GM18511 (cell line): ENCODE measurements around the gene QSER1.
A peak's percentile ranks its signal among the peaks of the same experiment; 100 is the strongest.
"Not testable (repeated sequence)": the region's sequence is repeated elsewhere in the genome, so short reads cannot be mapped to it uniquely, and the experiment has no call there.

Experiments used
- ATAC-seq: cut with Tn5 transposase; IDR thresholded peaks from one replicate; pipeline ENCODE4 v1.9.1; 2021; ENCODE audit warnings: mild to moderate bottlenecking, moderate library complexity; ENCODE audit not compliant: unreplicated experiment

Gene QSER1

GRCh38 chr11:32991898-32992297, 99.3 kb downstream of the QSER1 start:
- ATAC-seq = no peak

- ATAC-seq = no peak
These were observed 107.6 kb downstream of the QSER1 start for GRCh38 chr11:33000181-33000580.

GRCh38 chr11:33001281-33001680, 108.7 kb downstream of the QSER1 start:
- no peak for ATAC-seq

- ATAC-seq = no peak
These were observed 109.3 kb downstream of the QSER1 start for GRCh38 chr11:33001751-33002542.

GRCh38 chr11:33005175-33005574, 112.6 kb downstream of the QSER1 start:
- ATAC-seq = no peak

GRCh38 chr11:33006010-33006409, 113.4 kb downstream of the QSER1 start:
- no peak for ATAC-seq

GRCh38 chr11:33013755-33014154, 121.1 kb downstream of the QSER1 start:
- ATAC-seq = no peak

GRCh38 chr11:33015621-33016551, 123.3 kb downstream of the QSER1 start, which contains the start of gene DEPDC7:
TSS of gene DEPDC7 (plus strand) at chr11:33015878. CDS start at chr11:33015956, 78 bp downstream.
- ATAC-seq = peak; percentile 69

GRCh38 chr11:33016654-33017053, 124.0 kb downstream of the QSER1 start:
- ATAC-seq = no peak

GRCh38 chr11:33017478-33017877, 124.9 kb downstream of the QSER1 start:
- ATAC-seq = no peak

GRCh38 chr11:33017965-33018364, 125.4 kb downstream of the QSER1 start:
- no peak for ATAC-seq

GRCh38 chr11:33018840-33019239, 126.2 kb downstream of the QSER1 start:
- no peak for ATAC-seq

GRCh38 chr11:33021501-33021900, 128.9 kb downstream of the QSER1 start:
- peak; percentile 18 for ATAC-seq

- peak; percentile 48 for ATAC-seq
These were observed 129.3 kb downstream of the QSER1 start for GRCh38 chr11:33021937-33022336.

- ATAC-seq = no peak
These were observed 132.7 kb downstream of the QSER1 start for GRCh38 chr11:33025339-33025722.

GRCh38 chr11:33027233-33027632, 134.6 kb downstream of the QSER1 start:
- no peak for ATAC-seq

GRCh38 chr11:33027846-33028536, 135.4 kb downstream of the QSER1 start:
- ATAC-seq = no peak

- ATAC-seq = no peak
These were observed 135.9 kb downstream of the QSER1 start for GRCh38 chr11:33028537-33028914.

- ATAC-seq = not testable (repeated sequence)
These were observed 136.6 kb downstream of the QSER1 start for GRCh38 chr11:33029218-33029617.
